HEK293 (cell line): ENCODE measurements around the gene AGAP1.

ENCODE experiments used
- CTCF ChIP-seq: fragments of 450-650 bp; formaldehyde crosslinking; IDR thresholded peaks from 2 replicates; pipeline ENCODE4 v1.5.1; 2016; ENCODE audit warnings: missing biosample characterization, missing genetic modification characterization
- TF ChIP-seq, protein P1 (sequence below): fragments of 450-650 bp; formaldehyde crosslinking; IDR thresholded peaks from 2 replicates; pipeline ENCODE4 v1.5.1; 2016; ENCODE audit warnings: missing biosample characterization, missing genetic modification characterization, low read depth

- no peak for TF ChIP-seq CTCF (tag by site-specific recombination)
- TF ChIP-seq, protein P1, sequence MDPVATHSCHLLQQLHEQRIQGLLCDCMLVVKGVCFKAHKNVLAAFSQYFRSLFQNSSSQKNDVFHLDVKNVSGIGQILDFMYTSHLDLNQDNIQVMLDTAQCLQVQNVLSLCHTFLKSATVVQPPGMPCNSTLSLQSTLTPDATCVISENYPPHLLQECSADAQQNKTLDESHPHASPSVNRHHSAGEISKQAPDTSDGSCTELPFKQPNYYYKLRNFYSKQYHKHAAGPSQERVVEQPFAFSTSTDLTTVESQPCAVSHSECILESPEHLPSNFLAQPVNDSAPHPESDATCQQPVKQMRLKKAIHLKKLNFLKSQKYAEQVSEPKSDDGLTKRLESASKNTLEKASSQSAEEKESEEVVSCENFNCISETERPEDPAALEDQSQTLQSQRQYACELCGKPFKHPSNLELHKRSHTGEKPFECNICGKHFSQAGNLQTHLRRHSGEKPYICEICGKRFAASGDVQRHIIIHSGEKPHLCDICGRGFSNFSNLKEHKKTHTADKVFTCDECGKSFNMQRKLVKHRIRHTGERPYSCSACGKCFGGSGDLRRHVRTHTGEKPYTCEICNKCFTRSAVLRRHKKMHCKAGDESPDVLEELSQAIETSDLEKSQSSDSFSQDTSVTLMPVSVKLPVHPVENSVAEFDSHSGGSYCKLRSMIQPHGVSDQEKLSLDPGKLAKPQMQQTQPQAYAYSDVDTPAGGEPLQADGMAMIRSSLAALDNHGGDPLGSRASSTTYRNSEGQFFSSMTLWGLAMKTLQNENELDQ (tag by site-specific recombination) = no peak
Observed at GRCh38 chr2:235549735-235550377, 56.0 kb downstream of the AGAP1 start.
